ENCODE measurements around the gene DLAT. TPM values are rescaled to one million over a fixed set of nuclear protein-coding genes. Genes with fewer than 3 reads are reported as not detected.
"Not testable (repeated sequence)": the region's sequence is repeated elsewhere in the genome, so short reads cannot be mapped to it uniquely, and the experiment has no call there.

The DLAT gene
- total RNA-seq, 1 experiment from 2014 or later, result 71.5 TPM

GRCh38 chr11:112002491-112003216 lies 22.6 kb upstream of the DLAT start:
- no peak for DNase-seq (ENCODE audit: low spot score)
- in situ Hi-C loops (cut with HindIII; ENCODE audit: low sequenced_read_pairs), result no loop called here

DNA sequence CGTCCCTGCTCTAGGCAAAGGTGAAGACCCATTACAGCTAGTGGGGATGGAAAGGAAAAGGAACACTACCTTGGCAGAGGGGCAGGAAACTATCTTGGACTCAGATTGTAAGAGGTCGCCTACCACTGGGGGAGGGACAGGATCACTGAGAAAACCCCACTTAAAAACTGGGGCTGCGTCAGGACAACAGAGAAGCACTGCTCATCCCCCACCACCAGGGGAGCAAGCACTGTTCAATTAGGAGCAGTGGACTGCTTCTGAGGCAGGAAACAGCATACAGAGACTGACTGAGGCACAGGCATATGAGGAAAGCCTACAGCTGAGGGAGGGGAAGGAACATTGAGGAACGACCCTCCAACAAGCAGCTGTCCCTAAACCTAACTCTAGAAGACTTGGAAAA lies 20.8 kb upstream of the DLAT start:
- in situ Hi-C loops (cut with HindIII; ENCODE audit: low sequenced_read_pairs), result no loop called here
- no peak for DNase-seq (ENCODE audit: low spot score)

GRCh38 chr11:112005422-112006094 lies 19.6 kb upstream of the DLAT start:
- in situ Hi-C loops (cut with HindIII; ENCODE audit: low sequenced_read_pairs), result no loop called here
- no peak for DNase-seq (ENCODE audit: low spot score)

DNA sequence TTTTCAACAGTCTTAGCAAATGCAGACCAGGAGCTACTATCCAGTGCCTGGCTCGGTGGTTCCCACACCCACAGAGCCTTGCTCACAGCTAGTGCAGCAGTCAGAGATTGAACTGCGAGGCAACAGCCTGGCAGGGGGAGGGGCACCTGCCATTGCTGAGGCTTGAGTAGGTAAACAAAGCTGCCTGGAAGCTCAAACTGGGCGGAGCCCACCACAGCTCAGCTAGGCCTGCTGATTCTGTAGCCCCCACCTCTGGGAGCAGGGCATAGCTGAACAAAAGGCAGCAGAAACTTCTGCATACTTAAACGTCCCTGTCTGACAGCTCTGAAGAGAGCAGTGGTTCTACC lies 19.1 kb upstream of the DLAT start:
- DNase-seq (ENCODE audit: low spot score); in situ Hi-C loops (cut with HindIII; ENCODE audit: low sequenced_read_pairs): not testable (repeated sequence)

- in situ Hi-C loops (cut with HindIII; ENCODE audit: low sequenced_read_pairs); DNase-seq (ENCODE audit: low spot score): not testable (repeated sequence)
Observed at GRCh38 chr11:112011451-112011850, 13.8 kb upstream of the DLAT start.

- no peak for DNase-seq (ENCODE audit: low spot score)
- in situ Hi-C loops (cut with HindIII; ENCODE audit: low sequenced_read_pairs), result no loop called here
Observed at GRCh38 chr11:112012874-112013273, 12.3 kb upstream of the DLAT start.

- in situ Hi-C loops (cut with HindIII; ENCODE audit: low sequenced_read_pairs), result no loop called here
- no peak for DNase-seq (ENCODE audit: low spot score)
Observed at GRCh38 chr11:112013497-112014164, 11.6 kb upstream of the DLAT start.

- DNase-seq (ENCODE audit: low spot score), result no peak
Observed at GRCh38 chr11:112016088-112016764, 9.0 kb upstream of the DLAT start.

DNA sequence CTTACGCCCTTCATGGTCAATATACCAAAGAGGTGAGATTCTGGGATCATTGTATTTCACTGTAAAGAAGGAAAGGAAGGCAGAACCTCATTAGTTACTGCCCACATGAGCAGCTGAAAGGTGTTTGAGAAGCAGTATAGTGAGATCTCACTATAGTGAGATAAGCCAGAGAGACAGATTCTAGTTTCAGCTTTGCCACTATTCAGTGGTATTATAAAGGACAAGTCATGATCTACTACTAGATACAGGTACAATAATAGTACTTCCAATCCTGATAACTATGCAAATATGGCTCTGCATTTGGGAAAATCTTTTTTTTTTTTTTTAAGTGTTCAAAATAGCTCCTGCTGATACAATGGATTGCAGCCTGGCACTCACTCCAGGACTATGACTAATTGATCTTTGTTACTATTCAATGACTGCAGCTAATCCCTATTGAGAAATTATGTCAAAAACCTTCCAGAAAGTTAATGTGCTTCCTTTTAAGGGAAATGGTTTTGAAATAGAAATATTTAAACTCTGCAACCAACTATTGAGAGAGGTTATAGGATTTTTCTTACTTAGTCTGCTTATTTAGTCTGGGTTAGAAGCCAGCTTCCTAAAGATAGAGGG lies 8.3 kb upstream of the DLAT start:
- no peak for DNase-seq (ENCODE audit: low spot score)
- in situ Hi-C loops (cut with HindIII; ENCODE audit: low sequenced_read_pairs), result no loop called here

More at GRCh38 chr11:112016088-112016764, 9.0 kb upstream of the DLAT start:
- in situ Hi-C loops (cut with HindIII; ENCODE audit: low sequenced_read_pairs), result no loop called here

DNA sequence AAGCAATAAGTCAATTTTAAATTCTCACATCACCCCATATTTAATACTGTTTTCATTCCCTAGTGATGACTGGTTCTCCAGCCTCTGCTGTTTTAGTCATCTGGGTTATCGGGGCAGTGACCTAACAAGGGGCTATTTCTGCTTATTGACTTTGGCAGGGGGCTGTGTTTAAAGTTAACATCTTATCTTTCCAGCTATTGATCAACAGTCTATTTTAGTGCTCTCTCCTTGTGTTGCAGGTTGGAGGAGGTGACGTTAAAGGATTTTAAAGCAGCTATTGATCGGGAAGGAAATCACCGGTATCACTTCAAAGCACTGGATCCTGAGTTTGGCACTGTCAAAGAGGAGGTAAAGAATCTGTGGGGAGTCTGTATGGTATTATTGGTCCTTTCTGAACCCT lies 7.7 kb upstream of the DLAT start:
- in situ Hi-C loops (cut with HindIII; ENCODE audit: low sequenced_read_pairs), result no loop called here
- DNase-seq (ENCODE audit: low spot score), result no peak

GRCh38 chr11:112019066-112019465 lies 6.1 kb upstream of the DLAT start:
- no peak for DNase-seq (ENCODE audit: low spot score)

GRCh38 chr11:112023104-112023503 lies 2.1 kb upstream of the DLAT start:
- no peak for DNase-seq (ENCODE audit: low spot score)
- in situ Hi-C loops (cut with HindIII; ENCODE audit: low sequenced_read_pairs), result no loop called here

More at GRCh38 chr11:112019066-112019465, 6.1 kb upstream of the DLAT start:
- in situ Hi-C loops (cut with HindIII; ENCODE audit: low sequenced_read_pairs), result no loop called here

DNA sequence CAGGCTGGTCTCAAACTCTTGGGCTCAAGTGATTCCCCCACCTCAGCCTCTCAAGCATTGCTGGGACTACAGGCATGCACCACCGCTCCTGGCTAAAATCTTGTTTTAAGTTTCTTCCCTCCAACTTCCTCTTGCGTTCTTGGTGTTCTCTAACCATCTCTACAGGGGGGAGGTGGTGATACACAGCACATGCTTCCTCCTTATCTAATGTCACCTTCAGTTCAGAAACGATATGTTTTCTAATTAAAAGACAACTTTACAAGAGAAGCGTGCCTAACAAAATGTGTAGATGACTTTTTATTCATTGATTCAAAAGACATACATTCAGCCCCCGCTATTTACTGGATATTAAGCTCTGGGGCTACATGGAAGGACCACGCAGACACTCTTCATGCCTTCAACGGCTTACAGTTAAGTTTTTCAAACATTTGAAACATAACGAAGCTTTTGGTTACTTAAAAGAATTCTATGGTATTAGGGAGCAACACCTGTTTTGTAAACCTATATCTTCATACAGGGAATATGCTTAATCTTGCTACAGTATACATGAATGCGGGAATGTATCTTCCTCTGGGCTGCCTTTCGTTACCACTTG lies 933 bp upstream of the DLAT start:
- in situ Hi-C loops (cut with HindIII; ENCODE audit: low sequenced_read_pairs), result no loop called here
- peak; percentile 11 for DNase-seq (ENCODE audit: low spot score)

- peak; percentile 29 for DNase-seq (ENCODE audit: low spot score)
- in situ Hi-C loops (cut with HindIII; ENCODE audit: low sequenced_read_pairs), result no loop called here
Observed at GRCh38 chr11:112025707-112026106, 499 bp downstream of the DLAT start.

- DNase-seq (ENCODE audit: low spot score); in situ Hi-C loops (cut with HindIII; ENCODE audit: low sequenced_read_pairs): not testable (repeated sequence)
Observed at GRCh38 chr11:112026784-112027410, 1.7 kb downstream of the DLAT start.

DNA sequence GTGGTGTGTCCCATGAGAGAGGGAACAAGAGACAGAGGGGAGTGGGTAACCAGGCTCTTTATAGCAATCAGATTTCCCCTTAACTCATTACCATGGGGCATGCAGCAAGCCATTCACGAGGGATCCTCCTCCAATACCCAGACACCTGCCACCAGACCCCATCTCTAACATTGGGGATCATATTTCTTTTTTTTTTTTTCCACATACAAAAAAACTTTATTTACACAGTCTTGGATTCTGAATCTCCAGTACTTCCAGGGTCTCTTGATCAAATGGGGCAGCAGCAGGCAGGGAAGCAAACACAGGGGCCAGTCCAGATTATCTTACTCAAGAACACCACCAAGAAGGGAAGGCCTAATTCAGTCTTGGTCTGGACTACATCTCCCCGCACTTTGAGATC lies 4.3 kb downstream of the DLAT start:
- DNase-seq (ENCODE audit: low spot score), result no peak
- in situ Hi-C loops (cut with HindIII; ENCODE audit: low sequenced_read_pairs), result no loop called here

DNA sequence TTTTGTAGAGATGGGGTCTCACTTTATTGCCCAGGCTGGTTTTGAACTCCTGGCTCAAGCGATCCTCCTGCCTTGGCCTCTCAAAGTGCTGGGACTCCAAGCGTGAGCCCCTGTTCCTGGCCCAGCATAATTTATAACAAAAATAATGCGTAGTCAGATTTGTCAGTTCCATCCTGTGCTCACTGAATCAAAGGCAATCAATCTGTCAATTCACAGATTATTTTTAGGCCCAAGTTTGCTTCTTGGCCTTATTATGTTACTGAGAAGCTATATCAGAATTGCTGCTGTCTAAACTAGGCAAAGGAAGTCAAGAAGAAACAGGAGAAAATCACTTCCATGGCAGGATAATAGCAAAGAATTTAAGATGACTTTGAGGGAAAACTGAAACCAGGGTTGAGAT lies 8.7 kb downstream of the DLAT start:
- in situ Hi-C loops (cut with HindIII; ENCODE audit: low sequenced_read_pairs), result no loop called here
- DNase-seq (ENCODE audit: low spot score), result no peak

- in situ Hi-C loops (cut with HindIII; ENCODE audit: low sequenced_read_pairs), result no loop called here
- no peak for DNase-seq (ENCODE audit: low spot score)
Observed at GRCh38 chr11:112037527-112037926, 12.3 kb downstream of the DLAT start.
